HG03575 (cell line): ENCODE results near the gene TIMELESS.
"Not testable (repeated sequence)": the region's sequence is repeated elsewhere in the genome, so short reads cannot be mapped to it uniquely, and the experiment has no call there.

Source experiments
- ATAC-seq: cut with Tn5 transposase; IDR thresholded peaks from one replicate; pipeline ENCODE4 v1.9.1; 2021; ENCODE audit not compliant: unreplicated experiment, insufficient number of reproducible peaks, low FRiP score; ENCODE audit errors: extremely low read depth

The TIMELESS gene

GRCh38 chr12:56448860-56449621, at the start of gene TIMELESS:
Gene TIMELESS, minus strand, starts transcription at chr12:56449426. Its CDS starts 15,256 bp downstream, at chr12:56434170.
- no peak for ATAC-seq

GRCh38 chr12:56498126-56498902, 49.1 kb upstream of the TIMELESS start:
- ATAC-seq, result not testable (repeated sequence)

GRCh38 chr12:56496704-56497103, 47.5 kb upstream of the TIMELESS start:
- ATAC-seq, result not testable (repeated sequence)

GRCh38 chr12:56494481-56494880, 45.3 kb upstream of the TIMELESS start:
- not testable (repeated sequence) for ATAC-seq

GRCh38 chr12:56494106-56494415, 44.8 kb upstream of the TIMELESS start:
- not testable (repeated sequence) for ATAC-seq

- ATAC-seq, result not testable (repeated sequence)
These were observed 44.3 kb upstream of the TIMELESS start for GRCh38 chr12:56493409-56494105.

GRCh38 chr12:56490360-56490759, 41.1 kb upstream of the TIMELESS start:
- no peak for ATAC-seq

GRCh38 chr12:56488041-56488955, 39.1 kb upstream of the TIMELESS start, which contains the start of gene GLS2:
Gene GLS2, minus strand, starts transcription at chr12:56488161. Its CDS starts 43 bp downstream, at chr12:56488118.
- peak; percentile 79 for ATAC-seq

GRCh38 chr12:56487448-56488040, 38.3 kb upstream of the TIMELESS start:
- ATAC-seq, result no peak

GRCh38 chr12:56486694-56487093, 37.5 kb upstream of the TIMELESS start:
- ATAC-seq, result no peak

- ATAC-seq, result no peak
These were observed 35.3 kb upstream of the TIMELESS start for GRCh38 chr12:56484566-56484965.

GRCh38 chr12:56479625-56480024, 30.4 kb upstream of the TIMELESS start:
- ATAC-seq, result no peak

GRCh38 chr12:56477521-56478225, 28.4 kb upstream of the TIMELESS start:
- no peak for ATAC-seq

- ATAC-seq, result no peak
These were observed 27.8 kb upstream of the TIMELESS start for GRCh38 chr12:56476972-56477432.

- ATAC-seq, result no peak
These were observed 26.9 kb upstream of the TIMELESS start for GRCh38 chr12:56476143-56476542.

GRCh38 chr12:56474389-56474788, 25.2 kb upstream of the TIMELESS start:
- ATAC-seq, result no peak

- no peak for ATAC-seq
These were observed 20.0 kb upstream of the TIMELESS start for GRCh38 chr12:56469007-56469930.
